Measurements from ENCODE around the gene PLEKHA3.
"Not testable (repeated sequence)": the region's sequence is repeated elsewhere in the genome, so short reads cannot be mapped to it uniquely, and the experiment has no call there.

The PLEKHA3 gene

GRCh38 chr2:178480227-178481181 is at the start of gene PLEKHA3:
TSS of gene PLEKHA3 (plus strand) at chr2:178480457. CDS start at chr2:178480870, 413 bp downstream.
- DNase-seq = peak; percentile 75

- no peak for DNase-seq
Measured at GRCh38 chr2:178436662-178437061, 43.6 kb upstream of the PLEKHA3 start.

GRCh38 chr2:178441426-178441825 is 38.8 kb upstream of the PLEKHA3 start:
- no peak for DNase-seq

GRCh38 chr2:178448968-178449661 is 31.1 kb upstream of the PLEKHA3 start:
- DNase-seq = no peak

GRCh38 chr2:178449700-178450523 is 30.3 kb upstream of the PLEKHA3 start:
- DNase-seq = no peak

GRCh38 chr2:178450524-178450773 is 29.8 kb upstream of the PLEKHA3 start:
- DNase-seq = no peak

GRCh38 chr2:178450774-178451525 is 29.3 kb upstream of the PLEKHA3 start, which contains the start of the genes PJVK and PRKRA:
TSS of gene PJVK (plus strand) at chr2:178451378. CDS start at chr2:178453410, 2,032 bp downstream.
TSS of gene PRKRA (minus strand) at chr2:178451175. CDS start at chr2:178451030, 145 bp downstream.
- DNase-seq = peak; percentile 95

- DNase-seq = no peak
Measured at GRCh38 chr2:178452334-178452733, 27.9 kb upstream of the PLEKHA3 start.

GRCh38 chr2:178452870-178453269 is 27.4 kb upstream of the PLEKHA3 start:
- no peak for DNase-seq

- DNase-seq = no peak
Measured at GRCh38 chr2:178455947-178456346, 24.3 kb upstream of the PLEKHA3 start.

GRCh38 chr2:178457390-178457886 is 22.8 kb upstream of the PLEKHA3 start:
- no peak for DNase-seq

- DNase-seq = no peak
Measured at GRCh38 chr2:178469219-178469849, 10.9 kb upstream of the PLEKHA3 start.

- DNase-seq = not testable (repeated sequence)
Measured at GRCh38 chr2:178471313-178471712, 8.9 kb upstream of the PLEKHA3 start.

- DNase-seq = no peak
Measured at GRCh38 chr2:178473373-178473772, 6.9 kb upstream of the PLEKHA3 start.

GRCh38 chr2:178473931-178474330 is 6.3 kb upstream of the PLEKHA3 start:
- DNase-seq = no peak

- DNase-seq = no peak
Measured at GRCh38 chr2:178474560-178474959, 5.7 kb upstream of the PLEKHA3 start.

GRCh38 chr2:178476477-178476876 is 3.8 kb upstream of the PLEKHA3 start:
- DNase-seq = no peak

- DNase-seq = no peak
Measured at GRCh38 chr2:178477443-178478129, 2.7 kb upstream of the PLEKHA3 start.

GRCh38 chr2:178478130-178478438 is 2.2 kb upstream of the PLEKHA3 start:
- no peak for DNase-seq

GRCh38 chr2:178478439-178479274 is 1.6 kb upstream of the PLEKHA3 start, which contains the start of gene FKBP7:
TSS of gene FKBP7 (minus strand) at chr2:178478600. CDS start at chr2:178478499, 101 bp downstream.
- peak; percentile 81 for DNase-seq

All from stimulated activated CD4-positive, alpha-beta T cell treated with anti-CD3 and anti-CD28 coated beads, Interleukin-4, amount 100 ng/mL, for 24 hours (primary cell).